Ureter (tissue), 1 donor: ENCODE measurements around the gene PIEZO1. TPM values are rescaled to one million over a fixed set of nuclear protein-coding genes. Genes with fewer than 3 reads are reported as not detected.
A peak's percentile ranks its signal among the peaks of the same experiment; 100 is the strongest.

Experiments
- DNase-seq: peaks from one replicate; pipeline ENCODE4 v3.0.0-alpha.2; 2020; ENCODE audit warnings: low spot score
- total RNA-seq: library from RNA; stranded (reverse); gene quantifications from one replicate; pipeline ENCODE4 v1.2.4, GENCODE V29; 2023
- donor health status: DM: yes; HTN: yes; CAD: no.

Gene PIEZO1
- total RNA-seq, 1 donor from 2014 or later = 144 TPM

DNA sequence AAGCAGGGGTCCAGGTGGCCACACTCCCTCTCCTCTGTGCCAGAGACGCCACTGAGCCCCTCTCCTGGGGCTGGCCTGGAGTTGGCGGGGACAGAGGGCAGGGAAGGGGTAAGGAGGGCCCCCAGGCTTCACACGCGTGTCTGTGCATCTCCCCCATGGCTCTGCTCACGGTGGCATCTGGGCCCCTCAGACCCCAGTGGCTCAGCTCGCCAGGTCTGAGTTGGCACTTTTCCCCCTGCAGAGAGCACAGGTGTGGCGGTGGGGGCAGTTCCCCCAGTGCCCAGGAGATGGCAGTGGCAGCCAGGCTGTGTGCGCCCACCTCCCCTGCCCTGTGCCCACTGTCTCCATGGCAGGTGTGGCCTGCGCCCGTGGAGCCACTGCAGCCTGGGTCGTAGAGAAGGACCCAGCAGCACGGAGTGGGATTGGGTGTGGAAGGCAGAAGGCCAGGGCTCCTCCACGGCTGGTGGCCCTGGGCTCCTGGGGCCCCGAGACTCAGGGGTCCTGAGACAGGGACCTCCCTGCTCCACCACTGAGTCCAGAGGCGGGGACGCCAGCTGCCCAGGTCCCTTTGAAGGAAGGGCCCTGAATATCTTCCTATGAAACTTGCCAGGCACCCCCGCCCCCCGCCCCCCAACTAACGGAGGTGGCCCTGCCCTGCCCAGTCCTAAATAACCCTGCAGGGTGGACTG is 31.0 kb upstream of the PIEZO1 start:
- no peak for DNase-seq

DNA sequence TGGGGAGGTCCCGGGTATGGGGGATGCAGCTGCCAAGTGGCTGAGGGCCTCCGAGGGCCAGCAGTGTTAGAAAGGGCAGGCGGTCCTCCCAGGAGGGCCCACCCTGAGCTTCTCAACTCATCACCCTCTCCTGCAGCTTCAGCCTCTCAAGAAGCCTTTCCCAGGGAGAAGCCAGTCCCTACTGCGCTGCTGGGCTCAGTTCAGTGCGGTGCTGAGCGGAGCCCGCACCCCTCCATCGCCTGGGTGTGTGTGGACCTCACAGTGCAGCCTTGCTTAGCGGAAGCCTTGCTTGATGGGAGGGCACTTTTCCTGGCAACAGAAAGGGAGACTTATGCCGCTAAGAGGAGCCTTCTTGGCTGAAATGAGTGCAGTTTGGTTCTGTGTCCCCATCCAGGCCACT is 30.2 kb upstream of the PIEZO1 start:
- DNase-seq = no peak

DNA sequence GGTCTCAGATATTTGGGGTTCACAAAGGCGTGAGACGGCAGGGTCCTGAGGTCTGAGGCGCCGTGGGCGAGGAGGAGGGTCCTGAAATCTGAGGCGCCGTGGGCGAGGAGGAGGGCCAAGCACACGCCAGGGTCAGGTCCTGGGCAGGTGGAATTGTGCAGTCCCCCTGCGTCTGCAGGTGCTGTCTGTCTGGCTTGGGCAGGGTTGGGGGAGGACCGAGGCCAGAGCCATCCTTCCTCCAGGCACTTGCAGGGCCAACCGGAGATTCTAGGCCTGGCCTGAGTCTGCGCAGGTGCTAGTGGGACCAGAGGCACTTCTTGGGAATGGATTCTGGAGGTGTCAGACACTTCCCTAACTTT is 29.1 kb upstream of the PIEZO1 start:
- no peak for DNase-seq

DNA sequence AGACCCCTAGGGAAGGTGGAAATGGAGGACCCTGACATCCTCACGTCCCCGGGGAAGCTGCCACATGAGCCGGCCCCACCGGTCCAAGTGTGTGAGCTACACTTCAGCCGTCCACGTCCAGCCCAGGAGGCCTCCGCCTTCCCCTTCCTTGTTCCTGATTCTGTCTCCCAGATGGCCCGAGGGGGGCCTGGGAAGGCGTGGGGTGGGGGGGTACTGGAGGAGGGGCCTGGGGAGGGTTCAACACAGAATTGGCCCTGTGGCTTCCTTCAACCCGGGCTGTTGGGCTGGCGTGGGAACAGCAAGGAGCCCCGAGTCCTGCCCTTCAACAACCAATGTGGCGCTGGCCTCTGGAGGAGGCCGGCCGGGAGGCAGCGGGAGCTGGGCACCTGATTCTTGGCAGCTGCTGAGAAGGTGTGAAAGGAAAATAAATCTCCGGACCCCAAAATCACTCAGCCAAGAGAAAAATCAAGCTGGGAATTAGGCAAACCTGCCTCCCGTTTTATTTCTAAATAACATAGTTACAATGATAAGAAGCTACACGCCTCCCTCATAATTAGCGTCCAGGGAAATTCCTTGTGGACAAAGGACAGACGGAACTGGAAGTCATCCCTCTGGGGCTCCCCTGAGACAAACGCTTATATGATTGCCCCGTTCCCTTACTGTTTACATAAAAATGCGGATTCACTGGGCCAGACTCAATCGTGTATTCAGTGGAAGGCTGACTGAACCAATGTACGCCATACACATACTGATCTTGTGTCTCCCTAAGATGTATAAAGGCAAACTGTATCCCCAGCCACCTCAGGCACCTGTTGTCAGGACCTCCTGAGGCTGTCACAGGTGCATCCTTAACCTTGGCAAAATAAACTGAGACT is 28.5 kb upstream of the PIEZO1 start:
- DNase-seq = no peak

DNA sequence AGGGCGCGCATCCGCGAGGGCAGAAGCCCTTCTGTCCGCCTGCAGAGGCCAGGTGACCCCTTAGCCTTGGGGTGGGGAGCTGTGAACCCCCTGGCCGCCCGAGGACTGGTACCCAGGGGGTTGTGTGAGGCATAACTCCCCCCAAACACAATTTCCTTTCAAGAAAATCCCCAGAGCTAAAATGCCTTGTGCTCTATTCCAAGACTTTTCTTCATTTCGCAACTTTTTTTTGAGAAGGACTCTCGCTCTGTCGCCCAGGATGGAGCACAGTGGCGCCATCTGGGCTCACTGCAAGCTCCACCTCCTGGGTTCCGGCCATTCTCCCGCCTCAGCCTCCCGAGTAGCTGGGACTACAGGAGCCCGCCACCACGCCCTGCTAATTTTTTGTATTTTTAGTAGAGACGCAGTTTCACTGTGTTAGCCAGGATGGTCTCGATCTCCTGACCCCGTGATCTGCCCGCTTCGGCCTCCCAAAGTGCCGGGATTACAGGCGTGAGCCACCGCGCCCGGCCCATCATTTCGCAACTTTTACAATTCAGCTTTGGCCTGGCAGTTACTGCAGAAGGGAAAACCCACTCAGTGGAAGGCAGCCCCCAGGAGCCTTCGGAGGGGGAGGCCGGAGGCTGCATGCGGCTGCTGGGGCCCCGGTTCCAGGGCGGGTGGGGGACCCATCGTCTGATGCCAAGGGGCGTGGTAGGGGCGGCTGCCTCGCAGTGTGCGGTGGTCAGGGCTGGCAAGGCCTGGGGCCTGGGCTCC is 27.7 kb upstream of the PIEZO1 start:
- DNase-seq = no peak

DNA sequence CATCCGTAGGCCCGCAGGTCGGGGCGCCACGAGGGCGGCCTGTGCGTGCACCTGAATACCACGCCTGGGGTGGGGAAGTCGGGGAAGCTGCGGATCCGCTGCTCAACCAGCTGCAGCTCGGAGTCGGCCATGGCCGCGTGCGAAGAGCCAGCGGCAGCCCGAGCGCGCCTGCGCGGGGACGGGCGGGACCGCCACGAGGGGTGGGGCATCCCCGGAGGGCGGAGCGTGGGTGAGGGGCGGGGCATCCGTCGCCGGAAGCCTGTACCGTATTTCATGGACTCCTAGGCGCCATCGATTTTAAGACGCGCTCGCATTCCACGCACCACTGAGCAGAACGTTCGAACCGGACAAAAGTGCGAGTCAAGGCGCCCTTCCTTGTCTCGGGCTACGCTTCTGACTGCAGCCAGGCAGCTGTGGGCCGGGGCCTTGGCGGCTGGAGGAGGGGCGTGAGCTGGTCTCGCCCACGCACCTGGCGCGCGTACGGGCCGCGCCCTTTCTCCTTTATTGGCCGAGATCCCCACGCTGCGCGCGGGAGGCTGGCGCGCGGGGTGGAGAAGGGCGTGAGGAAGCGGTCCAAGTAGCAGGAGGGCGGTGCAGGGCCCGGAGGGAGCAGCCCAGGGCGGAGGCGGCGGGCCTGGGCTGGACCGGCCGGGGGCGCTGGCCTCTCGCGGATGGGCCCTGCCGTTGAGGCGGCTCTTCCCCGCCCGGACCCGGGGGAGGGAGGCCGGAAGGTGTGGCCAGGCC is 26.9 kb upstream of the PIEZO1 start, which contains the start of gene APRT:
Gene APRT, minus strand, starts transcription at position 160 of the 744 bp plus-strand sequence. Its CDS starts 29 bp downstream, at position 131.
- peak; percentile 98 for DNase-seq

DNA sequence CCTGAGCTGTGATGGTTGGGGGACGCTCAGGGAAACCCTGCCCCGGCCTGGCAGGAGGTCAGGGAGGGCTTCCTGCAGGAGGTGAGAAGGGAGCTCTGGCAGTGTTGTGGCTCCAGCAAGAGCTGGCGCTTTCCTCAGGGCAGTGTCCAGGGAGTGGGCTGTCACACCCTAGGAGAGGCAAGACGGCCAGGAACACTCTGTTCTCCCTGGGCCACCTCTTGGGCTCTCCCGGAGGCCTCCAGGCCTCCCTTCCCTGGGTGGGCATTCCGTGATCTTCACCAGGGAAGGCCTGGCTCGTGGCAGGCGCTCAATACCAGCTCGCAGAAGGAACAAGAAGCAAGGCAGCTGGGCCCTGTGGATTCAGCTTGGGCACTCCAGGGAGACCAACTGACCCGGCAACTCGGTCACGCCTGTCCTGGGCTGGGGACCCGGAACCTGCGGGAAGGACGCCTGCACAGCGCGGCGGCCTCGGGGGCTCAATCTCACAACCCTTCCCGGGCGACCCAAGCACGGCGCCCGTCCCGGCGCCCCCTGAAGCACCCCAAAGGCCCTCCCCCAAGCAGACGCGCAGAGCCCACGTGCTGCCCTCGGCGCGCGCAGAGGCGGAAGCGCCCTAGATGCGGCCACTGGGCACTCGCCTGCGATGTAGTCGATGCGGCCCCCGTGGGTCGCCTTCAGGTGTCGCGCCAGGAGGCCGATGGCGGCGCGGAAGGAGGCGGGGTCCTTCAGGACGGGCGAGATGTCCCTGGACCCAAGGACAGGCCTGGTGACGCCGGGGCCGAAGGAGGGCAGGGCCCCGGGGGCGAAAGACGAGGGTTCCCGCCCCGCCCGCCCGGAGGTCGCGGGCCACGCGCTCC is 26.1 kb upstream of the PIEZO1 start:
- DNase-seq = peak; percentile 86

DNA sequence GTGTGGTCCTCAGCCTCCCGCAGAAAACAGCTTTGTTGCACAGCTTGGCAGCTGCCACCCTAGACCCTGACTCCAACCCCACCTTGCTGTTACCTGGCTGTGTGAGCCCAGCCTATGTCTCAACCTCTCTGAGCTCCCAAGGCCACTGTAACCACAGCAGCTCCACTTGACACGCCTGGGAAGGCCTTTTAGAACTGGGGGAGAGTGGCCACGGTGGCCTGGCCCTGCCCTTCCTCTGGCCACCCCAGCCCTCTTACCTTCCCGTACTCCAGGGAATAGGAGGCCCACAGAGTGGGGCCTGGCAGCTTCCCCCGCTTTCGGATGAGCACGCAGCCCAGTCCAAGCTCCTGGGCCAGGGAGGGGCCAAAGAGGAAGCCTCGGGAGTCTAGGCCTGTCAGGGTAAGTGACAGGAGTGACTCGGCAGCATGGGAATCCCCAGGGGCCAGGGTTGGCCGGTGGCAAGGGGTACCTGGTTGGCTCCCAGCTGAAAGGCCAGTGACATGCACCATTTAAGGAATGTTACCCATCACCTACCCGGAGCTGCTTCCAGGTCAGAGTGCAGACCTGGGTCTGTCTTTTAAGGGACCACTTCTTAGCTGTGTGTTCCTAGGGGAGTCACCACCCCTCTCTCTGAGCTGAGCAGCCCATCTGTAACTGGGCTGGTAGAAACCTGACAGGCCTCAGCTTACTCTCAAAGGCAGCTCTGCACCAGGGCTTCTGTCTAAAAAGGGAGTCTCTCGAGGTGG is 25.3 kb upstream of the PIEZO1 start:
- no peak for DNase-seq

DNA sequence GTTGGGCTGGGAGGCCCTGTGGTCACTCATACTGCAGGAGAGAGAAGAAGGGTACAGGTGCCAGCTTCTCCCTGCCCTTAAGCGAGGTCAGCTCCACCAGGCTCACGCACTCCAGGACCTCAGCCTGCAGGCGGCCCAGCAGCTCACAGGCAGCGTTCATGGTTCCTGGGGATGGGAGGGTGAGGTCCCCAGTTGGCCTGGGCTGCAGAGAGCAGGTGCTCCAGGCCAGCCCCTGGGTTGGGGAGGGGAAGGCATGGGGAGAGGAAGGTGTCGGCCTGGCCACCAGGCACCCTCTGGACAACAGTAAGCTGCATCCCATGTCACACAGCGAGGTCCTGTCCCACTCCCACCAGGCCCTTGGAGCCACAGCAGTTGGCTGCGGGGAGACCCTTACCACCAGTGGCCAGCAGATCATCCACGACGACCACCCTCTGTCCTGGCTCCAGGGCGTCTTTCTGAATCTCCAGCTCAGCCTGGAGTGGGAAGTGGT is 24.7 kb upstream of the PIEZO1 start:
- DNase-seq = no peak

DNA sequence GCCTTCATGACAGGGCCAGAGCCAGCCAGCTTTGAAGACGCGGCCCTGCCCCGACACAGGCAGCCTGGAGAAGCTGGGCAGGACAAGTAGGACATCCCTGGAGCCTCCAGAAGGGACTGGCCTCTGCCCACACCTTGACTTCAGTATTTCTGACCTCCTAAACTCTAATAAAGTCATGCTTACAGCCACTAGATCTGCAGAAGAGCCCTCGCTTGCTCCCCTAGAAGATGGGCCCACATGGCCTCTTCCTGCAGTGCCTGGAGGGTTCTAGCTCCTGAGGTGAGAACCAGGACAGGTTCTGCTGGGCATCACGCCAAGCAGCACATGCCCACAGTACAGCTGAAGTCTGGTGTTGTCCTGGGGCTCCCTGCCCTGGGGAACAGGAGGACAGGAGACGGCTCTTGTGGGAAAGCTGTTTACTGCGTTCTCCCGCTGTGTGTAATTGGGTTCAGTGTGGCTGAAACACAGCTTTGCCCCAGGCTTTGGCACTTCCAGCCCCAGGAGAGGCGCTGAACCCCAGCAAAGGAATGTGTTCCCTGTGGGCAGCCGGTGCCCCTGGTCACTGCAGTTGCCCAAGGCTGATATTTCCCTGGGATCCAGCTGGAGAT is 24.2 kb upstream of the PIEZO1 start:
- DNase-seq = no peak

DNA sequence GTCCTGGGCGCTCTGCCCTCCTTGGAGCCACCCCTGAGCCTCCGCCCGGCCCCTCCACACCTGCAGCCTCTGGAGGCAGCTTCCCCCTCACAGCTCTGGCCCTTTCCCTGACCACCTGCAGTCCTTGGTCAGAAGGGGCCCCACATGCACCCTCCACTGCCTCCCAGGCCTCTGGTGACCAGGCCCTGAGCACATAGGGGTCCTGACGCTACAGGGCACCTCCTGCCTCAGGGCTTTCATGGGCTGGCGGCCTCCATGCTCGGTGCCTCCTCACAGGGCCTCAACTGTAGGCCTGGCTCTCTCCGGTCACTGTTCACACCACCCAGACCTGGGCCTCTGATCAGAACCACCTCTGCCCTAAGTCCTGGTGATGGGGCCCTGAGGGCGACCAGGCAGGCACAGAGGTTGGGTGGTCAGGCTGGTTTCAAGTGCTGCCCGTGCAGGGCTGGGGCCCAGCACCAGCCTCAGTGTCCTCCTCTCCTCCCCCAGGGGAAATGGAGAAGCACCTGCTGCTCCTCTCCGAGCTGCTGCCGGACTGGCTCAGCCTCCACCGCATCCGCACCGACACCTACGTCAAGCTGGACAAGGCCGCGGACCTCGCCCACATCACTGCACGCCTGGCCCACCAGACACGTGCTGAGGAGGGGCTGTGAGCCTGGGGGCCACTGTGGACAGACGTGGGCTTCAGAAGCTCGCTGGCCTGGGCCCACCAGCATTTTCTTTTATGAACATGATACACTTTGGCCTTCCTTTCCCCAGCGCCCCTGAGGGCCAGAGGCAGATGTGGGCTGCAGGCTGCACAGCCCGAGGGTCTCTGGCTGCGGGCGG is 22.8 kb upstream of the PIEZO1 start:
- no peak for DNase-seq

DNA sequence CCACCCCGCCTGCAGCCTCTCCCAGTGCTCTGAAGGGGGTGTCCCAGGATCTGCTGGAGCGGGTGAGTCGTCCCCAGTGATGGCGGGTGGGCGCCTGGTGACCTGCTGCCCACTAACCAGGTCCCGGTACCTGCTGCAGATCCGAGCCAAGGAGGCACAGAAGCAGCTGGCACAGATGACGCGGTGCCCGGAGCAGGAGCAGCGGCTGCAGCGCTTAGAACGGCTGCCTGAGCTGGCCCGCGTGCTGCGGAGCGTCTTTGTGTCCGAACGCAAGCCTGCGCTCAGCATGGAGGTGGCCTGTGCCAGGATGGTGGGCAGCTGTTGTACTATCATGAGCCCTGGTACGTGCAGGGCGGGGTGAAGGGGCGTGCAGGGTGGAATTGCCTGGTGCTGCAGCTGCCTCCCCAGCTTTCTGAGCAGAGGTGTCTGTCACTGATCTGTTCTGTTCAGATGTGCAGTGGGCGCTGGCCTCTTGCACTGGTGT is 22.2 kb upstream of the PIEZO1 start:
- no peak for DNase-seq

DNA sequence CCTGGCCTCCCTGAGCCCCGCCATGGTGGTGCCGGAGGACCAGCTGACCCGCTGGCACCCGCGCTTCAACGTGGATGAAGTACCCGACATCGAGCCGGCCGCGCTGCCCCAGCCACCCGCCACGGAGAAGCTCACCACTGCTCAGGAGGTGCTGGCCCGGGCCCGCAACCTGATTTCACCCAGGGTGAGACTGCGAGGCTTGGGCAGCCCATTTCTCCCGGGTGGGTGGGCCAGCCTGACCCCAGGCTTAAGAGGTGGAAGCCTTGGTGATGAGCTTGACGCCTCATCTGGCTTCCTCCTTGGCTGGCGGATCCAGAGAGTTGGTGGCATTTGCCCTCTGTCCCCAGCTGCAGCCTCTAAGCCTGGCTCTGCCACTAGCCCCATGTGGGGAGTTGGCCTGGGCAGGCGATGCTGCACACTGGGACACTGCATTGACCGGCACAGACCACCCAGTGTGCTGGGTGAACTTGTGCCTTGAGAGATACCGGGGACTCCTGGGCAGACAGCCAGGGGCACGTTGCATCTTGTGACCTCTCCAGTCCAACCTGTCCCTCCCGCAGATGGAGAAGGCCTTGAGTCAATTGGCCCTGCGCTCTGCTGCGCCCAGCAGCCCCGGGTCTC is 21.6 kb upstream of the PIEZO1 start:
- no peak for DNase-seq

DNA sequence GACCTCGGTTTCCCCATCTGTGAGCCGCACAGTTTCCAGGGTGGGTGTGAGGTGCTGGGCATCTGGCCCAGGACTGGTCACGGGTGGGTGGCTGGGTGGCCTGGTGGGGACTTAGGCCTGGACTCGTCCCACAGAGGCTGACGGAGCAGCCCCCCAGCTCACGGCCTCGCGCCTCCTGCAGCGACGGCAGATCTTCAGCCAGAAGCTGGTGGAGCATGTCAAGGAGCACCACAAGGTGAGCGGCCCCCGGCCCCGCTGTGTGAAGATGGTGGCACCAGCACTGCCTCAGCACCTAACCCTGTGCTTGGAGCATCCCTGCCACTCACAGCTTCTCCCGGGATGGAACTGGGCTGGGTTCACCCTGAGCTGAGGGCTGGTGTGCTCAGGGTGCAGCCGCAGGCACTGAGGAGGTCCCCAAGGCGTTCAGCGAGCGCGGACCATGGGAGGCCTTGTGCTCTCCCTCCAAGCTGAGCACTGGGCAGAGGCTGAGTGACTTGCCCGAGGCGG is 20.9 kb upstream of the PIEZO1 start:
- DNase-seq = no peak

DNA sequence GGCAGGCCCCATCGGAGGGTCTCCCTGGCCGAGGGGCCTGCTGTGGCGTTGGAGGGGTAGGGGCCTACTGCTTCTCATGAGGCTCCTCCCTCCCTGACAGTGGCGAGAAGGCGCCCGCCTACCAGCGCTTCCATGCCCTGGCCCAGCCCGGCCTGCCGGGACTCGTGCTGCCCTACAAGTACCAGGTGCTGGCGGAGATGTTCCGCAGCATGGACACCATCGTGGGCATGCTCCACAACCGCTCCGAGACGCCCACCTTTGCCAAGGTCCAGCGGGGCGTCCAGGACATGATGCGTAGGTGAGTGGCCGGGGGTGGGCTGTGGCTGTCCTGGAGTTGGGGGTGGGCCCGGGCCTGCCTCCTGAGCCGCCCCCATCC is 20.3 kb upstream of the PIEZO1 start:
- no peak for DNase-seq

DNA sequence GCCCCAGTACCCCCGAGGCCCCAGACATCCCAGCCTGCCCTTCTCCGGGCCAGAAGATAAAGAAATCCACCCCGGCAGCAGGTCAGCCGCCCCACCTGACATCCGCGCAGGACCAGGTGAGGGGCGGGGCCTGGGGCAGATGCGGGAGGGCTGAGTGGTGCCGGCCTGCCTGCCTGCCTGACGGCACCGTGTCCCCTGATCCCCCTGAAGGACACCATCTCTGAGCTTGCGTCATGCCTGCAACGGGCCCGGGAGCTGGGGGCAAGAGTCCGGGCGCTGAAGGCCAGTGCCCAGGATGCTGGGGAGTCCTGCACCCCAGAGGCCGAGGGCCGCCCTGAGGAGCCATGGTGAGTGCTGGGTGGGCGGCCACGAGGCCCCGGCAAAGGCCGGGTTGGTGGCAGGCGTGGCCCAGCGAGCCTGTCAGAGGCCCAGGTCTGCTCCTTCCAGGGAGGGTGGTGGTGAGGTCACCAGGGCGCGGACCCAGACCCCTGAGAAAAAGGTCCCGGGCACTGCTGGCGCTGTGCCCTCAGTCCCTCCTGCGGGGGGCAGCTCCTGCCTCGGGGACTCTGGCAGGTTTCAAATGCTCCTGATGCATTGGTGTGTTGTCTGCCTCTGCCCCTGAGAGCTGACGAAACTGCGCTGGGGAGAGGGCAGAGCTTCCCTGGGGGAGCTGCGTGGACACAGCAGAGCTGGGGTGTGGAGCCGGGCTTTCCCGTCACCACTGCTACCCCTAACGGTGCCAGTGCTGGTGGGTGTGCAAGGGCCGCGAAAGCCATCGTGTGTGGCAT is 19.7 kb upstream of the PIEZO1 start:
- no peak for DNase-seq

DNA sequence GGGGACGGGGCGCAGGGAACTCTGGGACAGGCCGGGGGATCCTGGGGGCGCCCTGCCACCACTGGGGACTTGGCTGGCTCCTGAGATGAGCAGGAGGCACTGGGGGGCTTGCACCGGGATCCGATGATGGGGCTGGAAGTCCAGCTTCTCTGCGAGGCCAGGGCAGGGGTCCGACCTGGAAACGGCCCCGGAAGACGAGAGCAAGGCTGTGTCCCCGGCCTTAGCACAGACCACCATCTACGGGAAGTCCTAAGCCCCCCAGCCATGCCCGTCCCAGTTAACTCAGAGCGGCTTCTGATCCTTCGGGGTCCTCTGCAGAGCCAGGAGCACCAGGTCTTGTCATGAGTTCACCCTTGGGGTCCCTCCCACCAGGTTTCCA is 19.1 kb upstream of the PIEZO1 start:
- no peak for DNase-seq
